Panc1 (cell line): ENCODE data around the gene SMYD4. TPM values are rescaled to one million over a fixed set of nuclear protein-coding genes. Genes with fewer than 3 reads are reported as not detected.

Experiments
- ATAC-seq: fragments of 200-7000 bp; cut with Tn5 transposase; 2 replicates; pipeline ENCODE4 v1.9.1; 2020; ENCODE audit warnings: mild to moderate bottlenecking, moderate library complexity
- BruUV-seq: library from RNA; stranded (reverse); fragments of 400-500 nt; replicated peaks from 2 replicates; lab custom pipeline; 2021; lab: Mats Ljungman, UMichigan
- CTCF ChIA-PET: fragments of 300-600 bp; sonication (Branson Sonifier 250); formaldehyde crosslinking; loops from one replicate; lab custom pipeline; 2022; ENCODE audit warnings: antibody characterized with exemption; lab: Charles Lee
- POLR2A ChIA-PET: fragments of 300-600 bp; sonication (Branson Sonifier 250); formaldehyde crosslinking; loops from one replicate; lab custom pipeline; 2022; ENCODE audit warnings: antibody characterized with exemption; lab: Charles Lee
- DNase-seq: peaks from one replicate; pipeline ENCODE4 v3.0.0-alpha.2; 2010; ENCODE audit warnings: low read depth, low spot score
- H3K27ac ChIP-seq: 2 replicates; pipeline ENCODE4 v1.5.1; 2011; ENCODE audit warnings: mild to moderate bottlenecking, low read length, inconsistent platforms
- H3K27me3 ChIP-seq: fragments of 200-500 bp; sonication (Bioruptor generic); 2 replicates; pipeline ENCODE4 v1.6.0; 2014; ENCODE audit warnings: low read length, inconsistent platforms; ENCODE audit not compliant: control insufficient read depth, insufficient read depth
- H3K36me3 ChIP-seq: fragments of 200-500 bp; sonication (Bioruptor generic); 2 replicates; pipeline ENCODE4 v1.5.1; 2014; ENCODE audit warnings: inconsistent platforms, mild to moderate bottlenecking, low read length, moderate library complexity; ENCODE audit not compliant: control insufficient read depth, insufficient read depth
- H3K4me1 ChIP-seq: 2 replicates; pipeline ENCODE4 v1.5.1; 2011; ENCODE audit warnings: inconsistent platforms, mild to moderate bottlenecking, low read length, moderate library complexity; ENCODE audit not compliant: control insufficient read depth, insufficient read depth
- H3K4me3 ChIP-seq, 2 experiments: 2 replicates each; pipeline ENCODE4 v1.5.1; 2011 to 2012; ENCODE audit warnings: low read depth in 2 of 2, low read length in 2 of 2, mild to moderate bottlenecking in 2 of 2, inconsistent platforms in 1 of 2, moderate library complexity in 1 of 2
- H3K9me3 ChIP-seq: fragments of 200-500 bp; sonication (Bioruptor generic); 2 replicates; pipeline ENCODE4 v1.5.1; 2014; ENCODE audit warnings: low read depth, mild to moderate bottlenecking, inconsistent platforms, low read length, moderate library complexity; ENCODE audit not compliant: control insufficient read depth, insufficient read depth
- CTCF ChIP-seq: fragments of 450-650 bp; IDR thresholded peaks from 2 replicates; pipeline ENCODE4 v1.5.1; 2017; ENCODE audit warnings: mild to moderate bottlenecking
- POLR2AphosphoS5 ChIP-seq: IDR thresholded peaks from 2 replicates; pipeline ENCODE4 v1.6.1; 2012; ENCODE audit warnings: mild to moderate bottlenecking, low read depth, low read length, moderate library complexity
- REST ChIP-seq, 2 experiments: IDR thresholded peaks; 2 replicates each; pipeline ENCODE4 v1.6.1; 2011 to 2012; ENCODE audit warnings: low read depth in 2 of 2, control low read depth in 1 of 2, low read length in 1 of 2, mild to moderate bottlenecking in 1 of 2, moderate library complexity in 1 of 2; ENCODE audit not compliant: insufficient read depth in 1 of 2
- SIN3A ChIP-seq: IDR thresholded peaks from 2 replicates; pipeline ENCODE4 v1.6.1; 2012; ENCODE audit warnings: low read depth, mild to moderate bottlenecking, low read length, moderate library complexity, borderline replicate concordance; ENCODE audit not compliant: insufficient read depth
- TCF7L2 ChIP-seq: IDR thresholded peaks from 2 replicates; pipeline ENCODE4 v1.6.1; 2011; ENCODE audit warnings: mild to moderate bottlenecking, low read depth, low read length, inconsistent platforms
- in situ Hi-C: cut with HindIII; loops from 2 replicates; pipeline ENCODE4 v1.10.0; 2016; ENCODE audit warnings: low sequenced_read_pairs, low pct_unique_long_range_greater_than_20kb
- intact Hi-C: fragments of 100-400 bp; cut with micrococcal nuclease; formaldehyde crosslinking; loops from one replicate; pipeline ENCODE4 v1.10.0; 2022; ENCODE audit not compliant: unreplicated experiment
- total RNA-seq: library from RNA; stranded (reverse); gene quantifications from one replicate; pipeline ENCODE4 v1.2.1, GENCODE V29; 2021; ENCODE audit not compliant: unreplicated experiment

Gene SMYD4
- total RNA-seq, 1 experiment from 2014 or later, result 17.1 TPM

- H3K36me3 ChIP-seq, result no peaks in the 10 kb centered on the region
- in situ Hi-C loops, result no loop called here
- intact Hi-C loops, result no loop called here
- H3K27me3 ChIP-seq, result no peaks in the 10 kb centered on the region
- no TSS peak for BruUV-seq
- no peak overlapping the region for H3K4me3 ChIP-seq
- H3K27ac ChIP-seq, result peak overlapping the region; percentile 51; the same call in 1 of the 2 replicates
- ChIA-PET CTCF (no interaction called here), POLR2A (interaction anchor here (0.5 kb wide), 1 partner anchor 114 kb away, joined by 3 read pairs; no protein-coding TSS in a partner anchor)
- ATAC-seq (peak; percentile 60), DNase-seq (no peak)
- TF ChIP-seq CTCF (no peak), REST (IDR thresholded peaks at IDR 0.05; ENCODE audit: insufficient read depth in 1 of 2, low read depth in 2 of 2, low read length in 1 of 2) (no peak), POLR2AphosphoS5 (no peak), SIN3A (no peak), TCF7L2 (no peak)
- H3K9me3 ChIP-seq, result no peaks in the 10 kb centered on the region
- H3K4me1 ChIP-seq, result peaks cover 5% of the 10 kb centered on the region; the same call in 1 of the 2 replicates
Measured at GRCh38 chr17:1752425-1753262, 77.1 kb downstream of the SMYD4 start.

GRCh38 chr17:1750628-1751027 is 79.1 kb downstream of the SMYD4 start:
- CTCF ChIA-PET, result interaction anchor here (0.6 kb wide), 1 partner anchor 29 kb away, joined by 5 read pairs; no protein-coding TSS in a partner anchor
- Histone ChIP-seq H3K36me3 (no peaks in the 10 kb centered on the region), H3K4me3 (no peak overlapping the region), H3K27ac (no peak overlapping the region), H3K9me3 (no peaks in the 10 kb centered on the region), H3K27me3 (no peaks in the 10 kb centered on the region), H3K4me1 (peaks cover 5% of the 10 kb centered on the region; the same call in 1 of the 2 replicates)
- intact Hi-C loops, result no loop called here
- BruUV-seq, result no TSS peak
- TF ChIP-seq CTCF, result no peak
- no peak for TF ChIP-seq POLR2AphosphoS5
- TF ChIP-seq SIN3A, result no peak
- no peak for TF ChIP-seq REST (IDR thresholded peaks at IDR 0.05; ENCODE audit: insufficient read depth in 1 of 2, low read depth in 2 of 2, low read length in 1 of 2)
- TF ChIP-seq TCF7L2, result no peak
- DNase-seq (no peak), ATAC-seq (no peak)
- in situ Hi-C loops, result no loop called here
- POLR2A ChIA-PET, result interaction anchor here (0.6 kb wide), 1 partner anchor 19 kb away, joined by 3 read pairs; no protein-coding TSS in a partner anchor
